ENCODE results near the gene SLC19A1. TPM values are rescaled to one million over a fixed set of nuclear protein-coding genes. Genes with fewer than 3 reads are reported as not detected.

Gene SLC19A1
- polyA plus RNA-seq, 3 donors: 25.0 to 53.0 (median 39.9) TPM

DNA sequence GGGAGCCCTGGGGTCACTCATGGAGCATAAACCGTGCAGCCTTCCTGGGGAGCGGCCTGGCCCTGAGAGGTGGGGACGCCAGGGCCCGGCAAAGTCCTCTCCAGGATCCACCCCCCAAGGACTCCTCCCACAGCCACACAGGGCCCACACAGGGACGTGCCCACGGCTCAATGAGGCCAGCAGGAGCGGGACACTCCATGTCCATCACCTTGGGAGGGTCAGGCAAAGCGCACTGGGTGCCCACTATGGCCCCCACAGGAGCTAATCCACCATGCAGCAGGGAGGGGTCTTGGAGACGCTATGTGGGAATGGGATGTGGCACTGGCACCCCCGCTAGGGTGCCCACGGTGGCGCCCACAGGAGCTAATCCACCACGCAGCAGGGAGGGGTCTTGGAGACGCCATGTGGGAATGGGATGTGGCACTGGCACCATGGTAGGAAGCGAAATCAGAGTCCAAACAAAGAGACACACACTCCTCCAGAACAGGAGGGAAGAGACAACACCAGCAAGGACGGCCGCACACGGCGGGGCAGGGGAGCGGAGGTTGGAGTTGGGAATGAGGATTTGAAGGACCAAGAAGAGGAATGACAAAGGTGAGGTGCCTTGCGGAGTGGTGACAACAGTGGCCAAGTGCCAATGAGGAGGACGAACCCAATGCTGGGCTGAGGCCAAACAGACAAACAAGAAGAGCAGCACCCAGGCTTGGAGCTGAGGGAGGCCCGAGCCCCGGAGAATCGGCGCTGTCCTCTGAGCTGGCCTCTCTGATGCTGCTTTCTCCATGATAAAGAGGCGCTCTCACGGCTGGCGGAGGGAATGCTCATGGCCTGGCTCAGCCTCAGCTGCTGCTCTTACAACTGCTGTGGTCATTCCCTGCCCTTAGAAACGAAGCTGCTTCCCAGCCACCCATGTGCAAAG lies 18.1 kb upstream of the SLC19A1 start:
- H3K4me3 Mint-ChIP-seq: no peak overlapping the region
- Histone ChIP-seq H3K4me2 (replicated peaks; ENCODE audit: extremely low read depth, low read length, poor library complexity, severe bottlenecking) (no peak overlapping the region), H3K27me3 (ENCODE audit: control insufficient read depth in 2 of 2, insufficient read depth in 2 of 2, low read length in 2 of 2) (peaks cover 8 to 17% of the 10 kb centered on the region in 2 donors), H2AFZ (ENCODE audit: insufficient read depth, low read depth, low read length, poor library complexity, severe bottlenecking) (no peak overlapping the region), H3K79me2 (ENCODE audit: insufficient read depth, low read length) (no peaks in the 10 kb centered on the region), H3K4me3 (replicated peaks in 1 of 3; ENCODE audit: low read depth in 2 of 3, low read length in 3 of 3) (no peak overlapping the region), H3K27ac (ENCODE audit: low read depth in 1 of 2, low read length in 2 of 2) (no peak overlapping the region), H4K20me1 (ENCODE audit: insufficient read depth, low read length) (no peaks in the 10 kb centered on the region), H3K4me1 (ENCODE audit: control insufficient read depth in 1 of 2, insufficient read depth in 2 of 2, low read length in 2 of 2) (peaks cover 5 to 7% of the 10 kb centered on the region in 2 donors), H3K9ac (ENCODE audit: insufficient read depth, low read length, poor library complexity, severe bottlenecking) (no peak overlapping the region), H3K9me3 (replicated peaks in 1 of 2; ENCODE audit: control insufficient read depth in 1 of 2, insufficient read depth in 1 of 2, low read length in 2 of 2) (no peaks in the 10 kb centered on the region), H3K36me3 (replicated peaks in 1 of 2; ENCODE audit: control insufficient read depth in 1 of 2, insufficient read depth in 2 of 2, low read length in 2 of 2) (no peaks in the 10 kb centered on the region)
- 89% methylated on average over 26 of the region's 30 CpGs for WGBS (ENCODE audit: insufficient coverage)
- intact Hi-C loops (cut with micrococcal nuclease): no loop called here
- H3K36me3 Mint-ChIP-seq: no peaks in the 10 kb centered on the region
- H3K27ac Mint-ChIP-seq: no peak overlapping the region
- no peak for DNase-seq
- H3K4me1 Mint-ChIP-seq: peaks cover 3% of the 10 kb centered on the region
- peaks cover 17 to 49% (median 27%) of the 10 kb centered on the region in 3 donors for H3K27me3 Mint-ChIP-seq (ENCODE audit: low read depth in 3 of 3)
- TF ChIP-seq, protein P1, sequence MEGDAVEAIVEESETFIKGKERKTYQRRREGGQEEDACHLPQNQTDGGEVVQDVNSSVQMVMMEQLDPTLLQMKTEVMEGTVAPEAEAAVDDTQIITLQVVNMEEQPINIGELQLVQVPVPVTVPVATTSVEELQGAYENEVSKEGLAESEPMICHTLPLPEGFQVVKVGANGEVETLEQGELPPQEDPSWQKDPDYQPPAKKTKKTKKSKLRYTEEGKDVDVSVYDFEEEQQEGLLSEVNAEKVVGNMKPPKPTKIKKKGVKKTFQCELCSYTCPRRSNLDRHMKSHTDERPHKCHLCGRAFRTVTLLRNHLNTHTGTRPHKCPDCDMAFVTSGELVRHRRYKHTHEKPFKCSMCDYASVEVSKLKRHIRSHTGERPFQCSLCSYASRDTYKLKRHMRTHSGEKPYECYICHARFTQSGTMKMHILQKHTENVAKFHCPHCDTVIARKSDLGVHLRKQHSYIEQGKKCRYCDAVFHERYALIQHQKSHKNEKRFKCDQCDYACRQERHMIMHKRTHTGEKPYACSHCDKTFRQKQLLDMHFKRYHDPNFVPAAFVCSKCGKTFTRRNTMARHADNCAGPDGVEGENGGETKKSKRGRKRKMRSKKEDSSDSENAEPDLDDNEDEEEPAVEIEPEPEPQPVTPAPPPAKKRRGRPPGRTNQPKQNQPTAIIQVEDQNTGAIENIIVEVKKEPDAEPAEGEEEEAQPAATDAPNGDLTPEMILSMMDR (IDR thresholded peaks at IDR 0.05): no peak
- H3K9me3 Mint-ChIP-seq: peaks cover 0 to 2% (median 0%) of the 10 kb centered on the region in 7 donors

GRCh38 chr21:45559216-45560105 lies 17.2 kb upstream of the SLC19A1 start:
- H3K4me2 ChIP-seq (replicated peaks; ENCODE audit: extremely low read depth, low read length, poor library complexity, severe bottlenecking): no peak overlapping the region
- H3K4me3 ChIP-seq (replicated peaks in 1 of 3; ENCODE audit: low read depth in 2 of 3, low read length in 3 of 3): no peak overlapping the region
- no peaks in the 10 kb centered on the region for H3K36me3 ChIP-seq (replicated peaks in 1 of 2; ENCODE audit: control insufficient read depth in 1 of 2, insufficient read depth in 2 of 2, low read length in 2 of 2)
- Mint-ChIP-seq H3K4me3 (no peak overlapping the region), H3K9me3 (peaks cover 0 to 3% (median 0%) of the 10 kb centered on the region in 7 donors), H3K27ac (no peak overlapping the region), H3K27me3 (ENCODE audit: low read depth in 3 of 3) (peaks cover 17 to 46% (median 20%) of the 10 kb centered on the region in 3 donors), H3K36me3 (no peaks in the 10 kb centered on the region), H3K4me1 (peaks cover 5% of the 10 kb centered on the region)
- no peak overlapping the region for H3K9ac ChIP-seq (ENCODE audit: insufficient read depth, low read length, poor library complexity, severe bottlenecking)
- H3K27me3 ChIP-seq (ENCODE audit: control insufficient read depth in 2 of 2, insufficient read depth in 2 of 2, low read length in 2 of 2): peaks cover 7 to 16% of the 10 kb centered on the region in 2 donors
- no peaks in the 10 kb centered on the region for H3K9me3 ChIP-seq (replicated peaks in 1 of 2; ENCODE audit: control insufficient read depth in 1 of 2, insufficient read depth in 1 of 2, low read length in 2 of 2)
- H3K4me1 ChIP-seq (ENCODE audit: control insufficient read depth in 1 of 2, insufficient read depth in 2 of 2, low read length in 2 of 2): peaks cover 5 to 7% of the 10 kb centered on the region in 2 donors
- H3K79me2 ChIP-seq (ENCODE audit: insufficient read depth, low read length): peaks cover 3% of the 10 kb centered on the region
- no peak for DNase-seq
- 91% methylated on average over 21 of the region's 29 CpGs for WGBS (ENCODE audit: insufficient coverage)
- no peak overlapping the region for H3K27ac ChIP-seq (ENCODE audit: low read depth in 1 of 2, low read length in 2 of 2)
- H4K20me1 ChIP-seq (ENCODE audit: insufficient read depth, low read length): no peaks in the 10 kb centered on the region
- intact Hi-C loops (cut with micrococcal nuclease): loop anchor here (2.0 to 10.0 kb wide), 4 partner anchors 33 to 258 kb away; partner anchors contain the start of gene PCBP3 (in 1 of the 2)
- TF ChIP-seq, protein P1 (IDR thresholded peaks at IDR 0.05): no peak
- H2AFZ ChIP-seq (ENCODE audit: insufficient read depth, low read depth, low read length, poor library complexity, severe bottlenecking): no peak overlapping the region
